Endometrial microvascular endothelial cells (primary cell): ENCODE data around the gene ZBTB32. TPM values are rescaled to one million over a fixed set of nuclear protein-coding genes. Genes with fewer than 3 reads are reported as not detected.
"Not testable (repeated sequence)": the region's sequence is repeated elsewhere in the genome, so short reads cannot be mapped to it uniquely, and the experiment has no call there.

ENCODE experiments used
- in situ Hi-C: cut with HindIII; loops from 2 replicates; pipeline ENCODE4 v1.10.0; 2017; ENCODE audit warnings: low sequenced_read_pairs, low pct_unique_long_range_greater_than_20kb; ENCODE audit errors: inconsistent ontology term
- total RNA-seq: library from RNA; depleted of rRNA; stranded (reverse); fragments of >200 nt; gene quantifications from one replicate; pipeline ENCODE4 v1.2.3, GENCODE V29; 2015; ENCODE audit errors: inconsistent ontology term

ZBTB32 gene, protein sequence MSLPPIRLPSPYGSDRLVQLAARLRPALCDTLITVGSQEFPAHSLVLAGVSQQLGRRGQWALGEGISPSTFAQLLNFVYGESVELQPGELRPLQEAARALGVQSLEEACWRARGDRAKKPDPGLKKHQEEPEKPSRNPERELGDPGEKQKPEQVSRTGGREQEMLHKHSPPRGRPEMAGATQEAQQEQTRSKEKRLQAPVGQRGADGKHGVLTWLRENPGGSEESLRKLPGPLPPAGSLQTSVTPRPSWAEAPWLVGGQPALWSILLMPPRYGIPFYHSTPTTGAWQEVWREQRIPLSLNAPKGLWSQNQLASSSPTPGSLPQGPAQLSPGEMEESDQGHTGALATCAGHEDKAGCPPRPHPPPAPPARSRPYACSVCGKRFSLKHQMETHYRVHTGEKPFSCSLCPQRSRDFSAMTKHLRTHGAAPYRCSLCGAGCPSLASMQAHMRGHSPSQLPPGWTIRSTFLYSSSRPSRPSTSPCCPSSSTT
- not detected for total RNA-seq

DNA sequence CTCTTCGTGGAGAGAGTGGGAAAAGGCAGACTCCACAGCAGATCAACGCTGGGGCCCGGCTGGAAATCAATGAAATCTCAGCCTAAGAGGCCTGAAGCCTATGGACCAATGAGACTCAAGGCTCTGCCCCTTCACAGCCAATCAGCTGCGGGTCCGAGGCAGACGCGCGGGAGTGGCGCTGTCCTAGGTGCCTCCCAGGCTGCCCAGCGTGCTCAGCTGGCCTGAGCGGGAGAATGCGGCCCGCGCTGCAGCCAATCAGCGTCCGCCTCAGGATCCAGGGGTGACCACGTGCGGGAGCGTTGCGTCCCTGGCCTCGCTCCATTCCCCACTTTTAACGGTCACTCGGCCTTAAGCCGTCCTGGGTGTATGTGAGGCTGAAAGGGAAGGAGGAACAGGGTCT lies at the start of gene ZBTB32:
TSS of gene ZBTB32 (plus strand) at position 341 of the 400 bp plus-strand sequence. CDS start 10,069 bp downstream, outside the sequence.
- in situ Hi-C loops = no loop called here

DNA sequence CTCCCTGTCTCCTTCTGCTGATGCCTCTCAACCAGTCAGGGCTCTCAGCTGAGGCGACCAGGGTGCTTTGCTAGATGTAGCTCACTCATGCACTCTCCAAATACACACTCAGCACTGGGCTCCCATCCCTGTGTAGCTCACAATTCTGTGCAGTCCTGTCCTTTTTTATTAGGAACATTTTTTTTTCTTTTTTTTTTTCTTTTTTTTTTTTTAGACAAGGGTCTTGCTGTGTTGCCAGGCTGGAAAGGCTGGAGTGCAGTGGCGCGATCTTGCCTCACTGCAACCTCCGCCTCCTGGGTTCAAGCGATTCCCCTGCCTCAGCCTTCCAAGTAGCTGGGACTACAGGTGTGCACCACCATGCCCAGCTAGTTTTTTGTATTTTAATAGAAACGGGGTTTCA lies 49.5 kb upstream of the ZBTB32 start:
- in situ Hi-C loops = not testable (repeated sequence)

DNA sequence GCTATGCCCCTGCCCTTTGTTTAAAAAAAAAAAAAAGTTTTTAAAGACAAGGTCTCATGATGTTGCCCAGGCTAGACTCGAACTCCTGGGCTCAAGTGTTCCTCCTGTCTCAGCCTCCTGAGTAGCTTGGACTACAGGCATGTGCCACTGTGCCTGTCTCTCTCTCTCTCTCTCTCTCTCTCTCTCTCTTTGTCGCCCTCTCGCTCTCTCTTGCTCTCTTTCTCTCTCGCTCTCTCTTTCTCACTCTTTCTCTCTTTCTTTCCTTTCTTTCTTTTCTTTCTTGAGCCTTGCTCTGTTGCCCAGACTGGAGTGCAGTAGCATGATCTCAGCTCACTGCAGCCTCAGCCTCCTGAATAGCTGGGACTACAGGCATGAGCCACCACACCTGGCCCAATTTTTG lies 48.8 kb upstream of the ZBTB32 start:
- in situ Hi-C loops = no loop called here

DNA sequence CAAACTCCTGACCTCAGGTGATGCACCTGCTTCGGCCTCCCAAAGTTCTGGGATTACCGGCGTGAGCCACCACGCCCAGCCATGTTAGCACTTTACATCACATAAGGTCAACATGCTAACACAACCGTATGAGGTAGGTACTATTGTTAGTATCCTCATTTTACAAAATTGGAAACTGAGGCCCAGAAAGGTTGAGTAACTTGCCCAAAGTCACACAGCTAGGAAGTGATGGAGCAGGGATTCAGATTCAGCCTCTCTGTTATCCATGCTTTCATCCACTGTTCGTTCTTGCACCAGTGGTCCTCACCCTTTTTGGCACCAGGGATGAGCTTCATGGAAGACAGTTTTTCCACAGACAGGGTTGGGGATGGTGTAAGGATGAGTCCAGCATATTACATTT lies 47.7 kb upstream of the ZBTB32 start:
- in situ Hi-C loops = no loop called here

DNA sequence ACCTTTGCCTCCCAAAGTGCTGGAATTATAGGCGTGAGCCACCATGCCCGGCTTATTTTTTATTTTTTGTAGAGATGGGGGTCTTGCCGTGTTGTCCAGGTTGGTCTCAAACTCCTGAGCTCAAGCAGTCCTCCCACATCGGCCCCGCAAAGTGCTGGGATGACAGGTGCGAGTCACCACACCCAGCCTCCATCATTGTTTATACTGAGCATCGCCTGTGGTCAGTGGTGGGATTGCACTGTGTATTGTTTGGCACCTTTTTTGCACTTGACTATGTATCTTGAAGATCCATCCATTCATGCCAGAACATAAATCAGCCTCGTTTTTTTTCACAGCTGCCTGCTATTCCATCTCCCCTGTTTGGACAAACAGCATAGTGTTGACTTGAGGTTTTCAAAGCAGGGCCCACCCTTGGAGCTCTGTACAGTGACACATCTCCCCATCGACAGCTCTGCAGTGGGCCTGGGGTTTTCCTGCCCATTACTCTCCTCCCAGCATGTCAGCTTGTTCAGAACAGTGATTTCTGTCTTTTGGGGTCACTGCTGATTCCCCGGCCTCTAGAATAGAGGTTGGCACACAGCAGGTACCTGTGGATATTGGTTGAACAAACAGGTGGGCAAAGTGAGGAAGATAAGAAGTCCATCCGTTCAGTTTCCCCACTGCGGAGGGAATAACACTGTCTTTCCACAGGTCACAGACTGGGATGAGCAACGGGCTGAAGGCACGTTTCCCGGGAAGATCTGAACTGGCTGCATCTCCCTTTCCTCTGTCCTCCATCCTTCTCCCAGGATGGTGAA lies 46.3 kb upstream of the ZBTB32 start:
- in situ Hi-C loops = no loop called here

DNA sequence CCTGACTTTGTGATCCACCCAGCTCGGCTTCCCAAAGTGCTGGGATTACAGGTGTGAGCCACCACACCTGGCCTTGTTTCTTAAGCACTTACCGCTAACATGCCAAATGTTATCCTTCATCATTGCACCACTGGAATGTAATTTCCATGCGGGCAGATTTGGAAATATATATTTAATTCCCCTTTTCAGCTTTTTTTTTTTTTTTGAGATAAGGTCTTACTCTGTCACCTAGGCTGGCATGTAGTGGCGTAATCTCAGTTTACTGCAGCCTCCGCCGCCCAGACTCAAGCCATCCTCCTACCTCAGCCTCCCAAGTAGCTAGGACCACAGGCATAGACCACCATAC lies 42.4 kb upstream of the ZBTB32 start:
- in situ Hi-C loops = no loop called here

DNA sequence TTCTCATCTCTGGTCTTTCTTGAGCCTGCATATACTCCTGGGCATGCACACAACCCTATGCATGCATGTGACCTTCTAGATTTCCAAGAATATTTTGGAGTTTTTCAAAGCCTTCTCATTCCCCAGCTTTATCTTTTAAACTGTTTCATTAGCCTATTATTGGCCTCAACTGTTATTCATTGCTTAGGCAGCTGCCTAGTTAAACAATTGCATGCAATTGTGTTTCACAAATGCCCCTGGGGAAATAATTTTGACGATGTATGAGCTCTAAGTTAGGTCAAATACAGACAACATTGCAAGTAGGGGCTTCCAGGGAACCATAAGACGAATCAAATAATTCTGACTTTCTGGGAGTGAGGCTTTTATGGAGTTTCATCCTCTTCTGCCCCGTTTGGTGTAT lies 40.4 kb upstream of the ZBTB32 start:
- in situ Hi-C loops = no loop called here

DNA sequence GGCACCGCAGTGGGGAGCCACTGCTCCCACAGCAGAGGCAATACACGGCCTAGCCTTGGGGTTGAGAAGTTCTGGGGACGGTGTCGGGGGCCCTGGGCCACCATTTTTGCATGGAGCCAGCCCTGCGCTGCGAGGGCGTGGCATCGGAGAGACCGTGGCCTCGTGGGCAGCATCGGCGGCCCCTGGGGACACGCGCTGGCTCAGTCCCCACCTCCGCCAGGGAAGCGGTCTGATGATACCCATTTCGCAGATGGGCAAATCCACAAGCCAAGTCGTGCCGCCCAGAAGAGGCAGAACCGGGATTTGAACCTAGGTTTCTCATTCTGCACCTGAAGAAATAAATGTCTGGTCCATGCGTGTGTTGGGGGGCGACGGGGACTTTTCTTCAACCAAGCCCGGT lies 39.2 kb upstream of the ZBTB32 start:
- in situ Hi-C loops = no loop called here

DNA sequence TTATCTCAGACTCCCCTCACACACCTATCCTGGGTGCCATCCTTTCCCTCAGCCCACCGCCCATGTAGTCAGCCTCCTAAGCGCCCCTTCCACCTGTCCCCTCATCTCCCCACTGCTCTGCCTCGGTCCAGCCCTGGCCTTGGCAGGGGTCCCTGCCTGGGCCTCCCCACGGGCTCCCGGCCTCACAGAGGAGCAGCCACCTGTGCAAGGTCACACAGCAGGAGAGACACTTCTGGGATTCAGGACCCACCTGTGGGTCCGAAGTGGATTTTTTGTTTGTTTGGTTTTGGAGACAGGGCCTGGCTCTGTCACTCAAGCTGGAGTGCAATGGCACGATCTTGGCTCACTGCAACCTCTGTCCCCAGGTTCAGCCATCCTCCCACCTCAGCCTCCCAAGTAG lies 38.8 kb upstream of the ZBTB32 start:
- in situ Hi-C loops = no loop called here

DNA sequence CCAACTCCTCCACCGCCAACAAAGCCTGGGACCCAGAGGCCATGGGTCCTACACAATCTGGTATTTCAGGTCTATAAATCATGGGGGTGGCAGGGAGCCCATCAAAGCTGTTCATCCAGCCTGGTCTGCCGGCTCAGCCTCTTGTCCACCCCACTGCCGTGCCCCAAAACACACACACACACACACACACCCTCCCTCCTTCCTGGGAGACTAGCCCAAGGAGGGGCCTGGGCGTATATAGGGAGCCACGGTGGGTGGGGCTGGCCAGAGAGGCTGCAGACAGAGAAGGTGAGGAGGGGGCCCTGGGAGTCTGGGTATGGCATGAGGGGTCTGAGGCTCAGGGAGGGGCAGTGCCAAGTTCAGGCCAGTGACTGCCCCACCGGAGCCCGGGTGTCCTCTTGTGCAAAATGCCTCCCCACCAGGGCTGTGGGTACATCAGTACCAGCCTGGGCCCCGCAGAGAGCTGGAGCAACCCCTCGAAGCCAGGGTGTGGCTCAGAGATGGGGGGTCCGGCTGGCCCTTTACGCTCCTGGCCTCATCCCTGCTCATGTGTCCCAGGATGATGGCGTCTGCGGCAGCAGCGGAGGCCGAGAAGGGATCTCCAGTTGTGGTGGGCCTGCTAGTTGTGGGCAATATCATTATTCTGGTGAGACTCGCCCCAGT lies 38.0 kb upstream of the ZBTB32 start, which contains the start of gene UPK1A:
TSS of gene UPK1A (plus strand) at position 267 of the 663 bp plus-strand sequence. CDS start at position 563, 296 bp downstream.
- in situ Hi-C loops = no loop called here

DNA sequence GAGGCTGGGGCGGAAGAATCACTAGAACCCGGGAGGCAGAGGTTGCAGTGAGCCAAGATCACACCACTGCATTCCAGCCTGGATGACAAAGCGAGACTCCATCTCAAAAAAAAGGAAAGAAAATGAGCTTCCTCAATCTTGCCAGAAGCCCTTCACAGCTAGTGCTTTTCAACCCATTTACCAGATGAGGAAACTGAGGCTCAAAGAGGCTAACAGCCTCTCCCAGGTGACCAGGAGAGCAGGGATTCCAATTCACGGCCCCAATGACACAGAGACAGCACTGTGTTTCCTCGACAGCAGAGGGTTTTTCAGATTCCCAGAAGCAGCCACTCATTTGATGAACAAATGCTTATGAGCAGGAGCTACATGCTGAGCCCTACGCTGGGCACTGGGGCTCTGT lies 34.8 kb upstream of the ZBTB32 start:
- in situ Hi-C loops = no loop called here

DNA sequence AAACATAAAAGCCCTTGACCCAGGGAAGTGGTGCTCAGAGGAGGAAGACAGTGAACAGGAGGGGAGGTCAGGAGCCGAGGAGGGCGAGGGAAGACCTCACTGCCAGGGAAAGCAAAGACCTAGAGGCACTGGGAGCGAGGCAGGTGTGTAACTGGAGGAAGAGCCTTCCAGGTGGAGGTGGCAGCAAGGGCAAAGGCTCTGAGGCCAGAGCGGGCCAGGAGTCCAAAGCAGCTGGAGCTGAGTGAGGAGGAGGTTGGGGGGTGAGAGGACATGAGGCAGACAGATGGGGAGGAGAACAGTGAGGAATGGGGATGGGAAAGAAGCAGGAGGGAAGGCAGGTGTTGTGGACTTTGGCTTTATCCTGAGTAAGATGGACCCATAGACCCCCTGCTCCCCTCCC lies 34.4 kb upstream of the ZBTB32 start:
- in situ Hi-C loops = no loop called here

DNA sequence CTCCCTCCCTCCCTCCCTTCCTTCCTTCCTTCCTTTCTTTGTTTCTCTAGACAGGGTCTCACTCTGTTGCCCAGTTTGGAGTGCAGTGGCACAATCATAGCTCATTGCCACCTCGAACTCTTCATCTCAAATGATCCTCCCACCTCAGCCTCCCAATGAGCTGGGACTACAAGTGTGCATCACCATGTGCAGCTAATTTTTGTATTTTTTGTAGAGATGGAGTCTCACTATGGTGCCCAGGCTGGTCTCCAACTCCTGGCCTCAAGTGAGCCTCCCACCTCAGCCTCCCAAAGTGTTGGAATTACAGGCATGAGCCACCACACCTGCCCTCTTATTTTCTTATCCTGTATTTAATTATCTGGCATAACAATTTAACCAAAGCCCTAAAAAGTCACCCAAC lies 33.7 kb upstream of the ZBTB32 start:
- in situ Hi-C loops = no loop called here

DNA sequence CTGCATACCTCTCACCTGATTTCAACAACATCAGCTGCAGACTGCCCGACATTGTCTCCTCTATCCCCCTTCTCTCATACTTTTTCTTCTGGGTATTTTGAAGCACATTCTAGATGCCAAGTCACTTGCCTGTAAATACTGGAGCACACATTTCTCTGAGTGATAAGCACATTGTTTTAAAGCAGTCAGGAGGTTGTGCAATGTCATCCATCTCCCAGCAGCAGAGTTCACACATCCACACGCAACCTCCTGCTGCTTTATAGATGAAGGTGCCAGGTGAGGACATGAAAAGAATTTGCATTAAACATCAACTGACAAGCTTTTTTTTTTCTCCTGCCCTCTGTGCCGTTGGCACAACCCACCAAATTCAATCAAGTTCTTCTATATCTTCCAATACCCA lies 32.5 kb upstream of the ZBTB32 start:
- in situ Hi-C loops = no loop called here

DNA sequence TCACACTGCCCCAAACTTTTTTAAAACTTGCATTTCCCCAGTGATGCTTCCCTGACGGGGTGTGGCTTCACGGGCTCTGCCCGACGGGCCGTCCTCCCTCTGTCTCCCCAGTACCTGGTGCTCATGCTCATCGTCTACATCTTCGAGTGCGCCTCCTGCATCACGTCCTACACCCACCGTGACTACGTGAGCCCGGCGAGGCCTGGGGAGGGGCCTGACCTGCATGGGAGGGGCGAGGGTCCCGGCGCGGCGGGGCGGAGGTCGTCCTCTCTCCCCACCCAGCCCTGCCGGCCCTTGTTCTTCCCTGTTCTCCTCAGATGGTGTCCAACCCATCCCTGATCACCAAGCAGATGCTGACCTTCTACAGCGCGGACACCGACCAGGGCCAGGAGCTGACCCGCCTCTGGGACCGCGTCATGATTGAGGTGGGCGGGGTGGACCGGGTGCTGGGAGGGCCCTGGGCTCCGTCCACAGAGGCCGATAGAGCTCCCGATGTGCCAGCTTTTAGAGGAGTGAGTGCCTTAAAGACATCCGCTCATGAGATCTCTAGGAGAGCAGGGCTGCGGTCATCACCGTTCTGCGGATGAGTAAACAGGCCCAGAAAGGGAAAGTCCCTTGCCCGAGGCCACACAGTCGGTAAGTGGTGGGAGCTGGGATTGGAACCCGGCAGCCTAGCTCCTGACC lies 31.1 kb upstream of the ZBTB32 start:
- in situ Hi-C loops = no loop called here

DNA sequence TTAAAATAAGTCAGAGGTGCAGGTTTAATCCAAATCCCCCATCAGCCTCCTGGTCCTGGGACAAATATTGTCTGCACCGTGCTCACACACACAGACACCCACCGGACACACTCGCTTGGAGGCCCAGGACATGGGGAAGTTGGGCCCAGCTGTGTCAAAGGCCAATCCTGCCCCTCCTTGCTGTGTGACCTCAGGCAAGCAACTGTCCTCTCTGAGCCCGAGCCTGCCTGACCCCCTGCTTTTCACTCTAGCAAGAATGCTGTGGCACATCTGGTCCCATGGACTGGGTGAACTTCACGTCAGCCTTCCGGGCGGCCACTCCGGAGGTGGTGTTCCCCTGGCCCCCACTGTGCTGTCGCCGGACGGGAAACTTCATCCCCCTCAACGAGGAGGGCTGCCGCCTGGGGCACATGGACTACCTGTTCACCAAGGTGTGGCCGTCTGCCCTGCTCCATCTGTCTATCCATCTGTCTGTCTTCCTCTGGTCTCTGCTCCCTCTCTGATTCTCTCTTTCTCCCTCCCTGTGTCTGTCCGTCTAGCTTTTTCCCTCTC lies 28.7 kb upstream of the ZBTB32 start:
- in situ Hi-C loops = no loop called here

DNA sequence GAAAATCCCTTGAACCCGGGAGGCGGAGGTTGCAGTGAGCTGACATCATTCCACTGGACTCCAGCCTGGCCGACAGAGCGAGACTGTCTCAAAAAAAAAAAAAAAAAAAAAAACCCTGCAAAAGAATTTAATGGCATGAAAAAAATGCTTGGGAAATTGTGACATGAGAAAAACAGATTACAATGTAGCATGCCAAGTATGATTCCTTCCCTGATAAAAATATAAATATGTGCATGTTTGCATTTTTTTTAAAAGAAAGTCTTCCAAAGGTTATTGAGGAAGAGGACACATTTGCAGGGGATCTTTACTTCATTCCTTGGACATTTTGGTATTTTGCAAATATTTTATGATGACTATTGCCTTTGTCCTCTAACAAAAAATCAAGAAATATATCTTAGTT lies 14.5 kb upstream of the ZBTB32 start:
- in situ Hi-C loops = no loop called here

DNA sequence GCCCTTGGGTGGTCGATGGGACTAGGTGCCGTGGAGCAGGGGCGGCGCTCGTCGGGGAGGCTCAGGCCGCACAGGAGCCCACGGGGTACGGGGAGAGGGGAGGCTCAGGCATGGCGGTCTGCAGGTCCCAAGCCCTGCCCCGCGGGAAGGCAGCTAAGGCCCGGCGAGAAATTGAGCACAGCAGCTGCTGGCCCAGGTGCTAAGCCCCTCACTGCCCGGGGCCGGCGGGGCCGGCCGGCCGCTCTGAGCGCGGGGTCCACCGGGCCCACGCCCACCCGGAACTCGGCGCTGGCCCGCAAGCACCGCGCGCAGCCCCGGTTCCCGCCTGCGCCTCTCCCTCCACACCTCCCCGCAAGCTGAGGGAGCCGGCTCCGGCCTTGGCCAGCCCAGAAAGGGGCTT lies 13.3 kb upstream of the ZBTB32 start:
- in situ Hi-C loops = not testable (repeated sequence)

DNA sequence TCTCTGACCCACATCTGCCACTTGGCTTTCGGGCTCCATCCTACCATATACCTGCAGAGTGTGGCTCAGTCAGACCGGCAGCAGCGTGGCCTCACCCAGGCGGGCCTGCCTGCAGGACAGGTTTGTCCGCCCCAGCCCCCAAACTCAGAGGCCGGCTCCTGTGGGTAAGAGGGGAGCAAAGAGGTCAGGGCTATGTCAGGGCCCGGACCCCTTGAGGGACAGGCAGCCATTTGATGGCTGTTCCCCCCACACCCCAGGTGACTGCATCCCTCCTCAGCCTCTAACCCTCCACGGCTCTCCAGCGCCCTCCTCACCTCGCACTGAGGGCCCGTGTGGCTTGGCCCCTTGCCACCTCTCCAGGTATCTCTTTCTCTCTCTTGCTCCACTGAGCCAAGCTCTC lies 12.3 kb upstream of the ZBTB32 start:
- in situ Hi-C loops = no loop called here
